ENCODE results near the gene ZNF177.

ZNF177 gene

DNA sequence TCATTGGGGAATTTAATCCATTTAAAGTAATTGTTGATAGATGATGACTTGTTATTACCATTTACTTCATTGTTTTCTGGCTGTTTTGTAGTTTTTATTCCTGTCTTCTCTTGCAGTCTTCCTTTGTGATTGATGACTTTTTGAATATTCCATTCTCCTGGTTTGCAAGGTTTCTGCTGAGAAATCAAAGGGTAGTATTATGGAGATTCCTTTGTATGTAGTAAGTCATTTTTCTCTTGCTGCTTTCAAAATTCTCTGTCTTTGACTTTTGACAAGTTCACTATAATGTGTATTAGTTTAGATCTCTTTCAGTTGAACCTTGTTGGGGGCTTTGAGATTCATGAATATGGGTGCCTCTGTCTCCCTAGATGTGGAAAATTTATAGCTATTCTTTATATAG is 32.8 kb upstream of the ZNF177 start:
- TF ChIP-seq, protein P1, sequence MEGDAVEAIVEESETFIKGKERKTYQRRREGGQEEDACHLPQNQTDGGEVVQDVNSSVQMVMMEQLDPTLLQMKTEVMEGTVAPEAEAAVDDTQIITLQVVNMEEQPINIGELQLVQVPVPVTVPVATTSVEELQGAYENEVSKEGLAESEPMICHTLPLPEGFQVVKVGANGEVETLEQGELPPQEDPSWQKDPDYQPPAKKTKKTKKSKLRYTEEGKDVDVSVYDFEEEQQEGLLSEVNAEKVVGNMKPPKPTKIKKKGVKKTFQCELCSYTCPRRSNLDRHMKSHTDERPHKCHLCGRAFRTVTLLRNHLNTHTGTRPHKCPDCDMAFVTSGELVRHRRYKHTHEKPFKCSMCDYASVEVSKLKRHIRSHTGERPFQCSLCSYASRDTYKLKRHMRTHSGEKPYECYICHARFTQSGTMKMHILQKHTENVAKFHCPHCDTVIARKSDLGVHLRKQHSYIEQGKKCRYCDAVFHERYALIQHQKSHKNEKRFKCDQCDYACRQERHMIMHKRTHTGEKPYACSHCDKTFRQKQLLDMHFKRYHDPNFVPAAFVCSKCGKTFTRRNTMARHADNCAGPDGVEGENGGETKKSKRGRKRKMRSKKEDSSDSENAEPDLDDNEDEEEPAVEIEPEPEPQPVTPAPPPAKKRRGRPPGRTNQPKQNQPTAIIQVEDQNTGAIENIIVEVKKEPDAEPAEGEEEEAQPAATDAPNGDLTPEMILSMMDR (IDR thresholded peaks at IDR 0.05; ENCODE audit: low read depth, low read length): no peak
- no peak for DNase-seq (ENCODE audit: extremely low read depth, low read depth)

GRCh38 chr19:9342610-9343304 is 20.1 kb upstream of the ZNF177 start:
- DNase-seq (ENCODE audit: extremely low read depth, low read depth): no peak
- TF ChIP-seq, protein P1 (IDR thresholded peaks at IDR 0.05; ENCODE audit: low read depth, low read length): no peak

- TF ChIP-seq, protein P1 (IDR thresholded peaks at IDR 0.05; ENCODE audit: low read depth, low read length): no peak
- no peak for DNase-seq (ENCODE audit: extremely low read depth, low read depth)
Measured at GRCh38 chr19:9345005-9345404, 17.8 kb upstream of the ZNF177 start.

DNA sequence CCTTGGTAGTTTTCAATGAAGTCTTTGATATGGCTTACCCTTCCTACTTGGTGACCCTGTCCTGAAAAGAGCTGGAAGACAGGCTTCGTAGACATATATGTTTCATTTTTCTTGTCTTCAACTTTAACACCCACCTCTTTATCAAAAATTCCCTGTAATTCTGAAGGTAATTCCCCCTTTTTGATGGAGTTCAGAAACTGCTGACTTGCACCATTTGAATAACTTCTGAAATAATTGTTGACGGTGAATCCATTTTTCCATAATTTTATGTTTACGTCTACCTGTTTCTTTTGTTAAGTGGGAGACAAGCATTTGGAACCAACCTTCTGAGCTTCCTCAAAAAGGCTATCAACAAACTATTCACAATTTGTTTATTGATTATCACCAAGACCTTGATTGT is 14.6 kb upstream of the ZNF177 start:
- TF ChIP-seq, protein P1 (IDR thresholded peaks at IDR 0.05; ENCODE audit: low read depth, low read length): no peak

GRCh38 chr19:9348671-9349070 is 14.1 kb upstream of the ZNF177 start:
- no peak for DNase-seq (ENCODE audit: extremely low read depth, low read depth)
- TF ChIP-seq, protein P1 (IDR thresholded peaks at IDR 0.05; ENCODE audit: low read depth, low read length): no peak

More for the DNA sequence above, 14.6 kb upstream of the ZNF177 start:
- no peak for DNase-seq (ENCODE audit: extremely low read depth, low read depth)

DNA sequence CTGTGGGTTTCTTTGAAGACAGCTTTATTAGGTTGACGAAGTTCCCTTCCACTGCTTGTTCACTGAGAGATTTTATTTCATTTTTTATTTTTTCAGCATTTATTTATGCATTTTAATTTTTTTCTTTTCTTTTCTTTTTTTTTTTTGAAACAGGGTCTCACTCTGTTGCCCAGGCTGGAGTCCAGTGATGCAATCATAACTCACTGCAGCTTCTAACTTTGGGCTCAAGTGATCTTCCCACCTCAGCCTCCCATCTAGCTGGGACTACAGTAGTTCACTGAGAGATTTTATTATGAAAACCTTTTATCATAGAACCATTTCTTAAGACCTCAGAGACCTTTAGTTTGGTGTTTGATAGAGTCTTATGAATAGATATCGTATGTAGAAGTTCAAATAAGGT is 10.3 kb upstream of the ZNF177 start:
- no peak for DNase-seq (ENCODE audit: extremely low read depth, low read depth)
- TF ChIP-seq, protein P1 (IDR thresholded peaks at IDR 0.05; ENCODE audit: low read depth, low read length): no peak

GRCh38 chr19:9353011-9353410 is 9.8 kb upstream of the ZNF177 start:
- no peak for DNase-seq (ENCODE audit: extremely low read depth, low read depth)
- TF ChIP-seq, protein P1 (IDR thresholded peaks at IDR 0.05; ENCODE audit: low read depth, low read length): no peak

All from AG09319 (cell line).